Measurements from ENCODE around the gene CD82. TPM values are rescaled to one million over a fixed set of nuclear protein-coding genes. Genes with fewer than 3 reads are reported as not detected.

Gene CD82
- polyA plus RNA-seq, 1 of the 3 experiments (the other 2 are of a cell fraction): 39.2 TPM

GRCh38 chr11:44540667-44541066 lies 24.8 kb upstream of the CD82 start:
- TF ChIP-seq REST (IDR thresholded peaks at IDR 0.05; ENCODE audit: low read depth, low read length) (no peak), ELF1 (IDR thresholded peaks at IDR 0.05) (no peak), MAX (IDR thresholded peaks at IDR 0.05; ENCODE audit: low read depth) (no peak), MEF2A (IDR thresholded peaks at IDR 0.05; ENCODE audit: borderline replicate concordance, low read depth) (no peak), USF2 (IDR thresholded peaks at IDR 0.05; ENCODE audit: borderline replicate concordance, low read depth, low read length) (no peak), MXI1 (IDR thresholded peaks at IDR 0.05; ENCODE audit: low read depth, low read length) (no peak), GABPA (IDR thresholded peaks at IDR 0.05; ENCODE audit: low read depth) (no peak), RAD21 (IDR thresholded peaks at IDR 0.05; ENCODE audit: low read length) (no peak), JUND (IDR thresholded peaks at IDR 0.05) (no peak), FOXM1 (IDR thresholded peaks at IDR 0.05; ENCODE audit: low read depth) (no peak), ZBTB33 (IDR thresholded peaks at IDR 0.05; ENCODE audit: borderline replicate concordance, low read depth) (no peak), EZH2phosphoT487 (IDR thresholded peaks at IDR 0.05; ENCODE audit: borderline replicate concordance, low read depth) (no peak), RCOR1 (IDR thresholded peaks at IDR 0.05; ENCODE audit: low read length) (no peak), NFIC (IDR thresholded peaks at IDR 0.05; ENCODE audit: borderline replicate concordance) (no peak)

More at GRCh38 chr11:44540667-44541066, 24.8 kb upstream of the CD82 start:
- Histone ChIP-seq H3K4me2 (no peak overlapping the region), H3K27me3 (ENCODE audit: insufficient read depth) (no peaks in the 10 kb centered on the region), H2AFZ (ENCODE audit: low read depth) (no peak overlapping the region), H3K27ac (ENCODE audit: low read depth in 2 of 2, low read length in 1 of 2) (no peak overlapping the region), H3K9ac (no peak overlapping the region), H3K79me2 (ENCODE audit: insufficient read depth) (no peaks in the 10 kb centered on the region), H3K4me1 (ENCODE audit: control insufficient read depth in 1 of 2, insufficient read depth in 2 of 2, low read depth in 1 of 2, low read length in 1 of 2) (peaks cover 0 to 2% of the 10 kb centered on the region in 2 experiments; a peak in 1 of 4 replicates), H4K20me1 (ENCODE audit: insufficient read depth) (no peaks in the 10 kb centered on the region), H3K4me3 (ENCODE audit: low read depth in 2 of 2, low read length in 1 of 2) (no peak overlapping the region), H3K9me3 (no peaks in the 10 kb centered on the region), H3K9me2 (no peaks in the 10 kb centered on the region), H3K36me3 (replicated peaks in 1 of 2; ENCODE audit: control insufficient read depth in 1 of 2, insufficient read depth in 2 of 2, low read length in 1 of 2) (no peaks in the 10 kb centered on the region), H3F3A (replicated peaks; ENCODE audit: insufficient read depth) (no peaks in the 10 kb centered on the region)
- ChIA-PET CTCF (interaction anchor here (1.0 to 11.7 kb wide), 8 partner anchors 17 to 563 kb away, joined by 3 to 148 read pairs (median 6); partner anchors contain the start of gene EXT2), POLR2A (no interaction called here)
- WGBS (ENCODE audit: low lambda C conversion rate): 3% methylated on average over 2 of the region's 2 CpGs
- no peak for DNase-seq
